Measurements from ENCODE around the gene CYP11A1. TPM values are rescaled to one million over a fixed set of nuclear protein-coding genes. Genes with fewer than 3 reads are reported as not detected.

Gene CYP11A1
- 0.82 TPM for total RNA-seq (ENCODE audit: unreplicated experiment)
- long read RNA-seq, partial matches to known transcripts: 0 of 1 reads
- long read RNA-seq, other reads (novel, unspliced or antisense): 1 of 1 reads

DNA sequence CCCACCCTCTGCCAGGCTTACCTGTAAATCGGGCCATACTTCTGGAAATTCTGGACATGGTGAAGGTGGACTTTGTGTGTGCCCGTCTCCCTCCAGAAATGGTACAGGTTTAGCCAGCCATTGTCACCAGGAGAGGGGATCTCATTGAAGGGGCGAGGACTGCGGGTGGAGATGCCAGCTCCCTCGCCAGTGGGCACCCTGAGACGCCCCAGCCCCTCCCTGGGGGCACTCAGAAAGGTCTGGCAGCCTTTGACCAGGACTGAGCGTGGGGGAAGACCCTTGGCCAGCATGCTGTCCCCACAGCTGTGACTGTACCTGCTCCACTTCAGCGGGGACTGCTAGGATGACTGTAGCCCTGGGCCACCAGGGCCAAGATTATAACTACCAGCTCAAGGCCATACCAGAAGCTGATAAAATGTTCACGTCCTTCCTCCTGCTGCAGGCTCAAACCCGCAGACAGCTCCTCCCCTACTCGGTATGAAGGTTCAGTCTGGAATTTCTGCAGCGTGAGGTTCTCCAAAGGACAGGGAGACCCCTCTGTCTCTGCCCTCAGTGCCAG lies at the start of gene CYP11A1:
Gene CYP11A1, minus strand, starts transcription at position 351 of the 559 bp plus-strand sequence. Its CDS starts 61 bp downstream, at position 290.
- H3K27me3 Mint-ChIP-seq (ENCODE audit: unreplicated experiment): peaks cover 3% of the 10 kb centered on the region
- H3K4me3 Mint-ChIP-seq (ENCODE audit: unreplicated experiment): no peak within 1 kb of the TSS
- TF ChIP-seq, protein P1, sequence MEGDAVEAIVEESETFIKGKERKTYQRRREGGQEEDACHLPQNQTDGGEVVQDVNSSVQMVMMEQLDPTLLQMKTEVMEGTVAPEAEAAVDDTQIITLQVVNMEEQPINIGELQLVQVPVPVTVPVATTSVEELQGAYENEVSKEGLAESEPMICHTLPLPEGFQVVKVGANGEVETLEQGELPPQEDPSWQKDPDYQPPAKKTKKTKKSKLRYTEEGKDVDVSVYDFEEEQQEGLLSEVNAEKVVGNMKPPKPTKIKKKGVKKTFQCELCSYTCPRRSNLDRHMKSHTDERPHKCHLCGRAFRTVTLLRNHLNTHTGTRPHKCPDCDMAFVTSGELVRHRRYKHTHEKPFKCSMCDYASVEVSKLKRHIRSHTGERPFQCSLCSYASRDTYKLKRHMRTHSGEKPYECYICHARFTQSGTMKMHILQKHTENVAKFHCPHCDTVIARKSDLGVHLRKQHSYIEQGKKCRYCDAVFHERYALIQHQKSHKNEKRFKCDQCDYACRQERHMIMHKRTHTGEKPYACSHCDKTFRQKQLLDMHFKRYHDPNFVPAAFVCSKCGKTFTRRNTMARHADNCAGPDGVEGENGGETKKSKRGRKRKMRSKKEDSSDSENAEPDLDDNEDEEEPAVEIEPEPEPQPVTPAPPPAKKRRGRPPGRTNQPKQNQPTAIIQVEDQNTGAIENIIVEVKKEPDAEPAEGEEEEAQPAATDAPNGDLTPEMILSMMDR (IDR thresholded peaks at IDR 0.05; ENCODE audit: unreplicated experiment): no peak
- H3K4me1 Mint-ChIP-seq (ENCODE audit: unreplicated experiment): peaks cover 15% of the 10 kb centered on the region
- no peaks in the 10 kb centered on the region for H3K36me3 Mint-ChIP-seq (ENCODE audit: low read depth, unreplicated experiment)
- H3K27ac Mint-ChIP-seq (ENCODE audit: unreplicated experiment): no peak within 1 kb of the TSS
- H3K9me3 Mint-ChIP-seq (ENCODE audit: unreplicated experiment): no peaks in the 10 kb centered on the region
- no peak for DNase-seq (ENCODE audit: low spot score)

DNA sequence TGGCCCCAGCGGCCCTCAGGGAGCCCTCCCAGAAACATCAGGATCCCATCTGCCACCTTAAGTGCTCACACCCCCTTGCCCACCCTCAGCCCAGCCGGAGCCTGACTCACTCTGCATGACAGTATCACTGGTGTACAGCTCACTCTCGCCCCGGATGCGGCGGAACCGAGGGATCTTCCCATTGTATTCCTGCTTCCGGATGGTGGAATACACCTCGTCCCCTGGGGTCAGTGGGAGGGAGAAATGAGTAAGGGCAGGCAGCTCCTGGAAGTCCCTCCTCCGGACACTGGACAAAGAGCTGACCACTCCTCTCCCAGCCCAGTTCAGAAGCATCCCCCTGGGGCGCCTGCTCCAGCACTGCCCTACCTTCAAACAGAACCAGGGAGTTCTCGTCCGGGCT lies 49.8 kb upstream of the CYP11A1 start:
- H3K36me3 Mint-ChIP-seq (ENCODE audit: low read depth, unreplicated experiment): peaks cover 31% of the 10 kb centered on the region
- no peak overlapping the region for H3K4me3 Mint-ChIP-seq (ENCODE audit: unreplicated experiment)
- H3K9me3 Mint-ChIP-seq (ENCODE audit: unreplicated experiment): no peaks in the 10 kb centered on the region
- no peak for DNase-seq (ENCODE audit: low spot score)
- H3K27me3 Mint-ChIP-seq (ENCODE audit: unreplicated experiment): peaks cover 9% of the 10 kb centered on the region
- TF ChIP-seq, protein P1 (IDR thresholded peaks at IDR 0.05; ENCODE audit: unreplicated experiment): no peak
- no peak overlapping the region for H3K27ac Mint-ChIP-seq (ENCODE audit: unreplicated experiment)
- peaks cover 16% of the 10 kb centered on the region for H3K4me1 Mint-ChIP-seq (ENCODE audit: unreplicated experiment)

GRCh38 chr15:74415966-74416916 lies 48.8 kb upstream of the CYP11A1 start:
- Mint-ChIP-seq H3K27ac (ENCODE audit: unreplicated experiment) (peak overlapping the region; percentile 0), H3K4me3 (ENCODE audit: unreplicated experiment) (peak overlapping the region; percentile 44), H3K27me3 (ENCODE audit: unreplicated experiment) (peaks cover 4% of the 10 kb centered on the region), H3K36me3 (ENCODE audit: low read depth, unreplicated experiment) (peaks cover 32% of the 10 kb centered on the region), H3K4me1 (ENCODE audit: unreplicated experiment) (peaks cover 8% of the 10 kb centered on the region), H3K9me3 (ENCODE audit: unreplicated experiment) (no peaks in the 10 kb centered on the region)
- no peak for DNase-seq (ENCODE audit: low spot score)
- TF ChIP-seq, protein P1 (IDR thresholded peaks at IDR 0.05; ENCODE audit: unreplicated experiment): no peak

- peaks cover 40% of the 10 kb centered on the region for H3K36me3 Mint-ChIP-seq (ENCODE audit: low read depth, unreplicated experiment)
- H3K27ac Mint-ChIP-seq (ENCODE audit: unreplicated experiment): no peak overlapping the region
- DNase-seq (ENCODE audit: low spot score): no peak
- H3K4me1 Mint-ChIP-seq (ENCODE audit: unreplicated experiment): peaks cover 3% of the 10 kb centered on the region
- H3K9me3 Mint-ChIP-seq (ENCODE audit: unreplicated experiment): no peaks in the 10 kb centered on the region
- TF ChIP-seq, protein P1 (IDR thresholded peaks at IDR 0.05; ENCODE audit: unreplicated experiment): no peak
- peaks cover 1% of the 10 kb centered on the region for H3K27me3 Mint-ChIP-seq (ENCODE audit: unreplicated experiment)
- no peak overlapping the region for H3K4me3 Mint-ChIP-seq (ENCODE audit: unreplicated experiment)
Measured at GRCh38 chr15:74414603-74415338, 47.3 kb upstream of the CYP11A1 start.
